NAMALWA (cell line): ENCODE results near the gene MOGAT2.
"Not testable (repeated sequence)": the region's sequence is repeated elsewhere in the genome, so short reads cannot be mapped to it uniquely, and the experiment has no call there.

Experiments
- DNase-seq: peaks from one replicate; pipeline ENCODE4 v3.0.0-alpha.2; 2015; ENCODE audit warnings: low spot score

MOGAT2 gene

GRCh38 chr11:75717608-75718418 is at the start of gene MOGAT2:
Gene MOGAT2, plus strand, starts transcription at chr11:75717838. Its CDS starts 51 bp downstream, at chr11:75717889.
- DNase-seq, result no peak

- DNase-seq, result no peak
These were observed 49.0 kb upstream of the MOGAT2 start, which contains the start of gene MAP6 for GRCh38 chr11:75668451-75669297. Gene MAP6, minus strand, starts transcription at chr11:75669038. Its CDS starts 669 bp downstream, at chr11:75668369.

GRCh38 chr11:75673977-75674582 is 43.6 kb upstream of the MOGAT2 start:
- DNase-seq, result peak; percentile 93

- DNase-seq, result no peak
These were observed 40.4 kb upstream of the MOGAT2 start for GRCh38 chr11:75677275-75677674.

GRCh38 chr11:75677909-75678308 is 39.7 kb upstream of the MOGAT2 start:
- DNase-seq, result no peak

GRCh38 chr11:75678620-75679259 is 38.9 kb upstream of the MOGAT2 start:
- DNase-seq, result no peak

GRCh38 chr11:75679566-75679965 is 38.1 kb upstream of the MOGAT2 start:
- DNase-seq, result no peak

- DNase-seq, result not testable (repeated sequence)
These were observed 33.8 kb upstream of the MOGAT2 start for GRCh38 chr11:75683856-75684255.

GRCh38 chr11:75689863-75690609 is 27.6 kb upstream of the MOGAT2 start:
- DNase-seq, result peak; percentile 41

- no peak for DNase-seq
These were observed 25.8 kb upstream of the MOGAT2 start for GRCh38 chr11:75691804-75692203.

- no peak for DNase-seq
These were observed 19.6 kb upstream of the MOGAT2 start for GRCh38 chr11:75697906-75698581.

- DNase-seq, result no peak
These were observed 16.7 kb upstream of the MOGAT2 start for GRCh38 chr11:75700940-75701339.

- no peak for DNase-seq
These were observed 13.9 kb upstream of the MOGAT2 start for GRCh38 chr11:75703695-75704237.

- no peak for DNase-seq
These were observed 12.1 kb upstream of the MOGAT2 start for GRCh38 chr11:75705541-75705940.

- DNase-seq, result peak; percentile 70
These were observed 11.3 kb upstream of the MOGAT2 start for GRCh38 chr11:75706260-75706729.

- no peak for DNase-seq
These were observed 3.4 kb upstream of the MOGAT2 start for GRCh38 chr11:75714211-75714610.

GRCh38 chr11:75715688-75716087 is 1.9 kb upstream of the MOGAT2 start:
- DNase-seq, result no peak

GRCh38 chr11:75716659-75717058 is 979 bp upstream of the MOGAT2 start:
- no peak for DNase-seq

GRCh38 chr11:75718419-75719339 is 1.0 kb downstream of the MOGAT2 start:
- no peak for DNase-seq
